ENCODE results near the gene PTTG1IP. TPM values are rescaled to one million over a fixed set of nuclear protein-coding genes. Genes with fewer than 3 reads are reported as not detected.

Gene PTTG1IP
- total and polyA plus RNA-seq, 2 of the 4 experiments (the other 2 are of a cell fraction) = 167 to 194 TPM

- H2AK9ac ChIP-seq (replicated peaks; ENCODE audit: low read depth, low read length, poor library complexity) = no peak overlapping the region
- in situ Hi-C loops (cut with MboI; ENCODE audit: low sequenced_read_pairs) = no loop called here
- H3K9me1 ChIP-seq (ENCODE audit: insufficient read depth, low read length) = no peaks in the 10 kb centered on the region
- H3K14ac ChIP-seq (replicated peaks; ENCODE audit: low read depth, low read length) = no peak overlapping the region
- no peak overlapping the region for H2AFZ ChIP-seq (replicated peaks; ENCODE audit: low read length, poor library complexity)
- no peak overlapping the region for H3K27ac ChIP-seq (ENCODE audit: insufficient read depth, low read length)
- H2BK20ac ChIP-seq (ENCODE audit: low read depth, low read length) = no peak overlapping the region
- peaks cover 58% of the 10 kb centered on the region for H3K27me3 ChIP-seq (ENCODE audit: control insufficient read depth, insufficient read depth, low read length)
- no peak overlapping the region for H2BK15ac ChIP-seq (ENCODE audit: low read depth, low read length)
- H3K9ac ChIP-seq (ENCODE audit: low read depth, low read length) = no peak overlapping the region
- peaks cover 7% of the 10 kb centered on the region for H3K9me3 ChIP-seq (ENCODE audit: control insufficient read depth, insufficient read depth, low read length)
- no peak for ATAC-seq (ENCODE audit: low read depth)
- H3K56ac ChIP-seq (ENCODE audit: extremely low read depth, insufficient read depth, low read length) = no peak overlapping the region
- no peaks in the 10 kb centered on the region for H3K4me1 ChIP-seq (ENCODE audit: control insufficient read depth, insufficient read depth, low read length)
- dilution Hi-C loops (cut with HindIII; ENCODE audit: low sequenced_read_pairs, unreplicated experiment) = no loop called here
- no peak overlapping the region for H4K5ac ChIP-seq (ENCODE audit: low read depth, low read length)
- no peak for DNase-seq
- intact Hi-C loops (cut with micrococcal nuclease) = loop anchor here (5.0 kb wide), 1 partner anchor 247 kb away; no protein-coding TSS in a partner anchor
- H4K20me1 ChIP-seq (ENCODE audit: insufficient read depth, low read length) = 0 out of 2 replicates have a peak, but pooled peaks cover 5% of the 10 kb centered on the region
- H3K23ac ChIP-seq (ENCODE audit: low read depth, low read length) = no peak overlapping the region
- no peak overlapping the region for H2BK120ac ChIP-seq (ENCODE audit: low read depth, low read length)
- no TSS peak for BruUV-seq (replicated peaks)
- no peak overlapping the region for H4K91ac ChIP-seq (ENCODE audit: insufficient read depth, low read depth, low read length)
- no peaks in the 10 kb centered on the region for H3K36me3 ChIP-seq (ENCODE audit: control insufficient read depth, insufficient read depth, low read length)
- WGBS, 2 experiments (ENCODE audit: extremely low coverage in 2 of 2, insufficient read length in 1 of 2) = 74% methylated on average over 9 of the region's 24 CpGs; no CpG with 5 or more reads in 1 of the 2 experiments
- H3K4ac ChIP-seq (ENCODE audit: low read depth, low read length) = no peak overlapping the region
- H2AK5ac ChIP-seq (ENCODE audit: low read depth, low read length) = no peak overlapping the region
- TF ChIP-seq BHLHE40 (IDR thresholded peaks at IDR 0.05; ENCODE audit: low read depth, low read length) (no peak), MAFK (IDR thresholded peaks at IDR 0.05; ENCODE audit: low read depth, low read length) (no peak)
- H3K79me1 ChIP-seq (ENCODE audit: low read depth in 1 of 2, low read length in 2 of 2) = no peaks in the 10 kb centered on the region
- no peak overlapping the region for H3K4me2 ChIP-seq (ENCODE audit: low read depth, low read length)
- no peak overlapping the region for H3K18ac ChIP-seq (ENCODE audit: low read depth, low read length)
- no peak overlapping the region for H4K8ac ChIP-seq (ENCODE audit: low read depth in 2 of 2, low read length in 2 of 2)
- POLR2A ChIA-PET (ENCODE audit: unreplicated experiment) = no interaction called here
- H3K4me3 ChIP-seq (ENCODE audit: insufficient read depth, low read depth, low read length) = no peak overlapping the region
- CTCF ChIA-PET = no interaction called here
- H2BK5ac ChIP-seq (ENCODE audit: low read depth, low read length, poor library complexity, severe bottlenecking) = no peak overlapping the region
Observed at GRCh38 chr21:44890338-44890931, 16.9 kb upstream of the PTTG1IP start.

Data from IMR-90 (cell line).